Mesenchymal stem cell (in vitro differentiated cells and primary cell): ENCODE measurements around the gene FMN1.

ENCODE experiments used
- DNase-seq: peaks from one replicate; pipeline ENCODE4 v3.0.0-alpha.2; 2013
- H2AFZ ChIP-seq: one replicate; pipeline ENCODE4 v1.6.1; 2013; ENCODE audit warnings: low read depth, mild to moderate bottlenecking, control low read depth, inconsistent platforms, low read length, moderate library complexity
- H2AK5ac ChIP-seq: 2 replicates; pipeline ENCODE4 v1.6.1; 2013; ENCODE audit warnings: low read length, moderate library complexity, mild to moderate bottlenecking, inconsistent platforms; ENCODE audit not compliant: severe bottlenecking
- H2BK120ac ChIP-seq: one replicate; pipeline ENCODE4 v1.6.1; 2013; ENCODE audit warnings: low read depth, mild to moderate bottlenecking, inconsistent platforms, low read length, moderate library complexity
- H2BK12ac ChIP-seq, 2 experiments: one replicate each; pipeline ENCODE4 v1.6.1; 2013; ENCODE audit warnings: inconsistent platforms in 2 of 2, low read length in 2 of 2, mild to moderate bottlenecking in 2 of 2, moderate library complexity in 2 of 2, control low read depth in 1 of 2
- H2BK15ac ChIP-seq: one replicate; pipeline ENCODE4 v1.6.1; 2013; ENCODE audit warnings: mild to moderate bottlenecking, low read depth, inconsistent platforms; ENCODE audit not compliant: poor library complexity, severe bottlenecking
- H2BK5ac ChIP-seq: 2 replicates; pipeline ENCODE4 v1.6.1; 2013; ENCODE audit warnings: low read depth, mild to moderate bottlenecking, low read length, control low read depth, inconsistent platforms; ENCODE audit not compliant: poor library complexity, severe bottlenecking
- H3K14ac ChIP-seq, 2 experiments: one replicate each; pipeline ENCODE4 v1.6.1; 2013; ENCODE audit warnings: inconsistent platforms in 2 of 2, low read length in 2 of 2, control low read depth in 1 of 2, mild to moderate bottlenecking in 1 of 2, moderate library complexity in 1 of 2
- H3K18ac ChIP-seq, 2 experiments: one replicate each; pipeline ENCODE4 v1.6.1; 2013; ENCODE audit warnings: inconsistent platforms in 2 of 2, low read length in 2 of 2, control low read depth in 1 of 2, low read depth in 1 of 2, mild to moderate bottlenecking in 1 of 2
- H3K23ac ChIP-seq, 2 experiments: one replicate each; pipeline ENCODE4 v1.6.1; 2013; ENCODE audit warnings: inconsistent platforms in 2 of 2, low read length in 2 of 2, mild to moderate bottlenecking in 2 of 2, moderate library complexity in 2 of 2, control low read depth in 1 of 2
- H3K27ac ChIP-seq: 2 replicates; pipeline ENCODE4 v1.5.1; 2013; ENCODE audit warnings: mild to moderate bottlenecking, moderate library complexity, low read length, control low read depth, inconsistent platforms; ENCODE audit not compliant: poor library complexity, severe bottlenecking
- H3K27me3 ChIP-seq, 2 experiments: 2 replicates each; pipeline versions ENCODE4 v1.6.1 to v1.7.0; 2013; ENCODE audit warnings: low read length in 2 of 2, mild to moderate bottlenecking in 2 of 2, moderate library complexity in 2 of 2, control low read depth in 1 of 2, inconsistent platforms in 1 of 2; ENCODE audit not compliant: control insufficient read depth in 1 of 2, insufficient read depth in 1 of 2
- H3K36me3 ChIP-seq, 2 experiments: 2 replicates each; pipeline versions ENCODE4 v1.6.1 to v1.7.0; 2013; ENCODE audit warnings: low read length in 2 of 2, control low read depth in 1 of 2, inconsistent platforms in 1 of 2, low read depth in 1 of 2, mild to moderate bottlenecking in 1 of 2; ENCODE audit not compliant: insufficient read depth in 2 of 2, control insufficient read depth in 1 of 2
- H3K4ac ChIP-seq, 2 experiments: one replicate each; pipeline ENCODE4 v1.6.1; 2013; ENCODE audit warnings: inconsistent platforms in 2 of 2, low read length in 2 of 2, mild to moderate bottlenecking in 2 of 2, moderate library complexity in 2 of 2, control low read depth in 1 of 2, low read depth in 1 of 2
- H3K4me1 ChIP-seq: 2 replicates; pipeline ENCODE4 v1.6.1; 2013; ENCODE audit warnings: low read depth, low read length, control low read depth; ENCODE audit not compliant: control insufficient read depth, insufficient read depth
- H3K4me2 ChIP-seq: 2 replicates; pipeline ENCODE4 v1.6.1; 2013; ENCODE audit warnings: low read length, mild to moderate bottlenecking, inconsistent platforms; ENCODE audit not compliant: poor library complexity, severe bottlenecking
- H3K4me3 ChIP-seq, 2 experiments: 2 replicates each; pipeline versions ENCODE4 v1.5.1 to v1.7.0; 2013; ENCODE audit warnings: low read length in 2 of 2, mild to moderate bottlenecking in 2 of 2, control low read depth in 1 of 2, low read depth in 1 of 2; ENCODE audit not compliant: insufficient read depth in 1 of 2
- H3K79me1 ChIP-seq: replicated peaks from 2 replicates; pipeline ENCODE4 v1.6.1; 2013; ENCODE audit warnings: mild to moderate bottlenecking, control low read depth, low read length, inconsistent platforms; ENCODE audit not compliant: poor library complexity, severe bottlenecking
- H3K9ac ChIP-seq: 2 replicates; pipeline ENCODE4 v1.7.0; 2013; ENCODE audit warnings: mild to moderate bottlenecking, low read length, moderate library complexity
- H3K9me3 ChIP-seq: 2 replicates; pipeline ENCODE4 v1.7.0; 2013; ENCODE audit warnings: mild to moderate bottlenecking, low read length; ENCODE audit not compliant: control insufficient read depth
- H4K8ac ChIP-seq: one replicate; pipeline ENCODE4 v1.6.1; 2013; ENCODE audit warnings: inconsistent platforms, mild to moderate bottlenecking, low read length, moderate library complexity
- H4K91ac ChIP-seq: one replicate; pipeline ENCODE4 v1.6.1; 2013; ENCODE audit warnings: mild to moderate bottlenecking, low read length, inconsistent platforms
- WGBS: methylation state at CpG from one replicate; pipeline ENCODE4 v1.1.7; 2013; ENCODE audit warnings: mixed read lengths; 5-methylcytosine and 5-hydroxymethylcytosine counted together

Gene FMN1

DNA sequence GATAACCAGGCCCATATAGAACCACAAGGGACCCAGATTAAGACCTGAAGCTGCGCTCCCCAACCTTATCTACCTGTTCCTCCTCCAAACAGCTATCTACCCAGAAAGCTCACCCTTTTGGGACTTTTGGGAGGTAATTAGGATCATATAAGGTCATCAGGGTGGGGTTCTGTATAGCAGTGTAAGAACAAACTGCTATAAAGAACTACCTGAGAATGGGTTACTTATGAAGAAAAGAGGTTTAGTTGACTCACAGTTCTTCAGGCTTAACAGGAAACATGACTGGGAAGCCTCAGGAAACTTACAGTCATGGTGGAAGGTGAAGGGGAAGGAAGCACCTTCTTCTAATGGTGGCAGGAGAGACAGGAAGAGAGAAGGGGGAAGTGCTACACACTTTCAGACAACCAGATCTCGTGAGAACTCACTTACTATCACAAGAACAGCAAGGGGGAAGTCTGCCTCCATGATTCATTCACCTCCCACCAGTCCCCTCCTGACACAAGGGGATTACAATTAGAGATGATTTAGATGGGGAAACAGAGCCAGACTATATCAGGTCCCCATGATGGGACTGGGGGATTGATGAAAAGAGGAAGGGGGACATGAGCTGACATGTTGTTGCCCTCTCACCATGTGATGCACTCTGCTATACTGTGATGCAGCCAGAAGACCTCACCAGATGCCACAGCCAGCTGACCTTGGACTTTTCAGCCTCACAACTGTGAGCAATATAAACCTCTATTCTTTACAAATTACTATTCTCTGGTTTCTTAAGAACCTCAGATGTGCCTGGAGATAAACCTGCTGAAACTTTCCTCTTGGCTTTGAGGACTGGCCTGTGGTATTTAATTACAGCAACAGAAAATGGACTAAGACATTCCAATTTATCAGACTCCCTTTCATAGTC is 15.3 kb upstream of the FMN1 start:
- Histone ChIP-seq H2BK120ac (no peak overlapping the region), H3K4me3 (no peak overlapping the region), H3K9ac (no peak overlapping the region), H2AFZ (no peak overlapping the region), H2BK12ac (no peak overlapping the region), H4K91ac (no peak overlapping the region), H3K4me1 (no peaks in the 10 kb centered on the region), H2AK5ac (no peak overlapping the region), H3K4ac (no peak overlapping the region), H2BK5ac (no peak overlapping the region), H2BK15ac (no peak overlapping the region), H3K27me3 (peaks cover 4% of the 10 kb centered on the region in 2 experiments), H3K27ac (no peak overlapping the region), H3K9me3 (no peaks in the 10 kb centered on the region), H3K23ac (no peak overlapping the region), H3K4me2 (no peak overlapping the region), H3K18ac (no peak overlapping the region), H4K8ac (no peak overlapping the region), H3K14ac (no peak overlapping the region), H3K36me3 (no peaks in the 10 kb centered on the region), H3K79me1 (no peaks in the 10 kb centered on the region)
- DNase-seq = no peak
- no CpG with 5 or more reads among the region's 2 CpGs for WGBS

DNA sequence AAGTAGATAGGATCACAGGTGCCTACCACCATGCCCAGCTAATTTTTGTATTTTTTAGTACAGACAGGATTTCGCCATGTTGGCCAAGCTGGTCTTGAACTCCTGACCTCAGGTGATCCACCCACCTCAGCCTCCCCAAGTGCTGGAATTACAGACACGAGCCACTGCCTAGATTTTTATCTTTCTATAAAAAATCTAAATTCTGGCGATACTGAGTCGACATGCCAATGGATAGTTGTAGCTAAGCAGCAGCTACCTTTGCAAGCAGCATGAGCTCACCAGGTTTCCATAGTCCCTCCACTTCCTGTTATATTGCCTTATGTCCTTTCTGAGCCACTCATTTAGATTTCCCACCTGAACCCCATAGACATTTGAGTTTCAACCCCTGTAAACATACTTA is 13.1 kb upstream of the FMN1 start:
- Histone ChIP-seq H3K27ac (no peak overlapping the region), H3K18ac (no peak overlapping the region), H3K4ac (no peak overlapping the region), H3K9ac (no peak overlapping the region), H3K23ac (no peak overlapping the region), H3K14ac (no peak overlapping the region), H3K27me3 (no peaks in the 10 kb centered on the region), H3K4me1 (no peaks in the 10 kb centered on the region), H2AK5ac (no peak overlapping the region), H3K9me3 (no peaks in the 10 kb centered on the region), H3K36me3 (no peaks in the 10 kb centered on the region), H4K8ac (no peak overlapping the region), H2AFZ (no peak overlapping the region), H3K79me1 (no peaks in the 10 kb centered on the region), H2BK5ac (no peak overlapping the region), H2BK12ac (no peak overlapping the region), H2BK120ac (no peak overlapping the region), H2BK15ac (no peak overlapping the region), H3K4me2 (no peak overlapping the region), H3K4me3 (no peak overlapping the region), H4K91ac (no peak overlapping the region)
- DNase-seq = no peak
- 77% methylated on average over 4 of the region's 4 CpGs for WGBS

- Histone ChIP-seq H3K18ac (no peak overlapping the region), H2BK12ac (no peak overlapping the region), H4K8ac (no peak overlapping the region), H3K4me1 (peaks cover 4% of the 10 kb centered on the region), H2AFZ (no peak overlapping the region), H3K27me3 (no peaks in the 10 kb centered on the region), H3K4me2 (no peak overlapping the region), H3K4me3 (no peak overlapping the region), H3K9ac (no peak overlapping the region), H3K9me3 (no peaks in the 10 kb centered on the region), H3K4ac (no peak overlapping the region), H3K27ac (no peak overlapping the region), H3K36me3 (no peaks in the 10 kb centered on the region), H2BK120ac (no peak overlapping the region), H3K79me1 (no peaks in the 10 kb centered on the region), H2AK5ac (no peak overlapping the region), H4K91ac (no peak overlapping the region), H3K14ac (no peak overlapping the region), H2BK5ac (no peak overlapping the region), H2BK15ac (no peak overlapping the region), H3K23ac (no peak overlapping the region)
- no peak for DNase-seq
- WGBS = 76% methylated on average over 3 of the region's 3 CpGs
Measured at GRCh38 chr15:33206366-33206765, 11.9 kb upstream of the FMN1 start.

DNA sequence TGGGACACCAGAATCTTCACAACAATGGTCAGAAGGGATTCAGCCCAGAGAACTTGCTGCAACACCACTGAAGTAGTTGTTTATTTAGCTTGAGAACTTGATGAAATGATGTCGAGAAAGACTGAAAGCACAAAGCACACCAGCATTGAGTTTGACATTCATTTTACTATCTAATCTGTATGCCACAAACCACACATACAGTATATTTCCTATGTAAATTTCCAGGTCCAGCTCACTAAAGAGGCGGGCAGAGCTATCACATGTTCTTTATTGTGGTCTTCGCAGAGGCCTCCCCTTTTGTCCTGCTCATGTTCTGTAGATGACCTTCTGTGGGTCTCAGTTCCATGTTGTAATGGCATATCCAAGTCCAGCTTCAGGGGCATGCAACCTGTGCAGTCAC is 10.4 kb upstream of the FMN1 start:
- Histone ChIP-seq H2BK15ac (no peak overlapping the region), H4K8ac (no peak overlapping the region), H4K91ac (no peak overlapping the region), H3K4me2 (no peak overlapping the region), H3K18ac (no peak overlapping the region), H3K14ac (no peak overlapping the region), H3K27ac (no peak overlapping the region), H3K4ac (no peak overlapping the region), H2BK5ac (no peak overlapping the region), H2BK120ac (no peak overlapping the region), H3K9me3 (no peaks in the 10 kb centered on the region), H2BK12ac (no peak overlapping the region), H3K4me3 (no peak overlapping the region), H2AFZ (no peak overlapping the region), H2AK5ac (no peak overlapping the region), H3K36me3 (no peaks in the 10 kb centered on the region), H3K23ac (no peak overlapping the region), H3K9ac (no peak overlapping the region), H3K27me3 (peaks cover 0 to 11% of the 10 kb centered on the region in 2 experiments), H3K79me1 (no peaks in the 10 kb centered on the region), H3K4me1 (peaks cover 4% of the 10 kb centered on the region)
- DNase-seq = no peak
- WGBS = 91% methylated on average over 3 of the region's 3 CpGs
